OCI-LY1 (cell line): ENCODE data around the gene KIF21A.

ENCODE experiments used
- H2AFZ ChIP-seq: fragments of 200-600 bp; sonication (generic), shearing (Covaris generic); 2 replicates; pipeline ENCODE4 v1.6.0; 2014; ENCODE audit warnings: antibody characterized with exemption, mild to moderate bottlenecking, low read length
- H3F3A ChIP-seq: fragments of 200-600 bp; sonication (generic), shearing (Covaris generic); 2 replicates; pipeline ENCODE4 v1.6.0; 2014; ENCODE audit warnings: mild to moderate bottlenecking, antibody characterized with exemption, low read length, moderate library complexity; ENCODE audit not compliant: insufficient read depth
- H3K27ac ChIP-seq: fragments of 200-600 bp; sonication (generic); 2 replicates; pipeline ENCODE4 v1.5.1; 2014; ENCODE audit warnings: low read length, mixed run types, mild to moderate bottlenecking, low read depth; ENCODE audit not compliant: poor library complexity, severe bottlenecking
- H3K27me3 ChIP-seq: fragments of 200-600 bp; sonication (generic); 2 replicates; pipeline ENCODE4 v1.6.0; 2014; ENCODE audit warnings: antibody characterized with exemption, mild to moderate bottlenecking, low read length, moderate library complexity; ENCODE audit not compliant: insufficient read depth
- H3K36me3 ChIP-seq: fragments of 200-600 bp; sonication (generic); 2 replicates; pipeline ENCODE4 v1.6.1; 2014; ENCODE audit warnings: mild to moderate bottlenecking, antibody characterized with exemption, low read length, moderate library complexity, mixed read lengths; ENCODE audit not compliant: insufficient read depth
- H3K4me1 ChIP-seq: fragments of 200-600 bp; sonication (generic); 2 replicates; pipeline ENCODE4 v1.5.1; 2014; ENCODE audit warnings: mild to moderate bottlenecking, low read length, moderate library complexity; ENCODE audit not compliant: insufficient read depth, severe bottlenecking
- H3K4me2 ChIP-seq: fragments of 200-600 bp; sonication (generic), shearing (Covaris generic); 2 replicates; pipeline ENCODE4 v1.6.1; 2014; ENCODE audit warnings: low read length
- H3K4me3 ChIP-seq: fragments of 200-600 bp; sonication (generic); 2 replicates; pipeline ENCODE4 v1.5.1; 2014; ENCODE audit warnings: low read length, low read depth, mild to moderate bottlenecking, mixed read lengths; ENCODE audit not compliant: poor library complexity, severe bottlenecking
- H3K79me2 ChIP-seq: fragments of 200-600 bp; shearing (Covaris generic); 2 replicates; pipeline ENCODE4 v1.6.1; 2016; ENCODE audit warnings: mixed run types, low read length, mixed read lengths; ENCODE audit not compliant: insufficient read depth
- H3K9ac ChIP-seq: fragments of 200-600 bp; sonication (generic), shearing (Covaris generic); 2 replicates; pipeline ENCODE4 v1.6.1; 2014; ENCODE audit warnings: mild to moderate bottlenecking, low read length, mixed read lengths
- H3K9me2 ChIP-seq: fragments of 200-600 bp; sonication (generic), shearing (Covaris generic); 2 replicates; pipeline ENCODE4 v1.6.1; 2014; ENCODE audit warnings: low read depth, mild to moderate bottlenecking, low read length, mixed read lengths
- H3K9me3 ChIP-seq: fragments of 200-600 bp; shearing (Covaris generic); 2 replicates; pipeline ENCODE4 v1.6.1; 2014; ENCODE audit warnings: low read length, mixed read lengths
- H4K20me1 ChIP-seq: fragments of 200-600 bp; sonication (generic), shearing (Covaris generic); 2 replicates; pipeline ENCODE4 v1.6.0; 2016; ENCODE audit warnings: mild to moderate bottlenecking, low read length; ENCODE audit not compliant: insufficient read depth
- EZH2 ChIP-seq: fragments of 200-600 bp; sonication (generic), shearing (Covaris generic); IDR thresholded peaks from 2 replicates; pipeline ENCODE4 v1.8.0; 2017; ENCODE audit warnings: borderline replicate concordance, mixed run types, mild to moderate bottlenecking, antibody characterized with exemption, low read length, moderate library complexity, mixed read lengths
- TF ChIP-seq, protein P1 (sequence below): fragments of 200-600 bp; sonication (generic), shearing (Covaris generic); IDR thresholded peaks from 2 replicates; pipeline ENCODE4 v1.5.1; 2017; ENCODE audit warnings: mild to moderate bottlenecking, antibody characterized with exemption, low read length, moderate library complexity, mixed read lengths

The KIF21A gene

DNA sequence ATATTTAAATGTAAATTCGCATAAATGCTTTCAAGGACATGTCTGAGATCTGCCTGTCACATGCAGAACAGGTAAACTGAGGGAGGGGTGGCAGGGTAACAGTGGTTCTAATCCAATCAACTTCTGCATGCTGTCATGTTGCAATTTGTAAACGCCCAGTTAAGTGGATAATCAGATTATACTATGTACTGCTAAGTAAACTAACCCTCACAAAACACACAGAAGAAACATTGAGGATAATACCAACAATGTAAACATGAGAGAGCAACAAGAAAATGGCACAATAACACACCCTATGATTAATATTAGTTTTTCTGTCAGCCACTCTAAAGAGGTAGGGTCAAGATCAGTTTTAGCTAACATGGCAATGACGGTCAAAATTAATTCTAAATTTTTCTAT lies 123.7 kb downstream of the KIF21A start:
- H3K27me3 ChIP-seq = no peaks in the 10 kb centered on the region
- no peak overlapping the region for H3K4me2 ChIP-seq
- no peaks in the 10 kb centered on the region for H3K4me1 ChIP-seq
- H3K79me2 ChIP-seq = no peaks in the 10 kb centered on the region
- H4K20me1 ChIP-seq = no peaks in the 10 kb centered on the region
- H2AFZ ChIP-seq = no peak overlapping the region
- no peak overlapping the region for H3K4me3 ChIP-seq
- H3K9me3 ChIP-seq = no peaks in the 10 kb centered on the region
- peaks cover under 1% of the 10 kb centered on the region; the same call in 1 of the 2 replicates for H3K36me3 ChIP-seq
- H3F3A ChIP-seq = no peaks in the 10 kb centered on the region
- H3K9me2 ChIP-seq = no peaks in the 10 kb centered on the region
- H3K9ac ChIP-seq = no peak overlapping the region
- no peak overlapping the region for H3K27ac ChIP-seq
- no peak for TF ChIP-seq EZH2
- TF ChIP-seq, protein P1, sequence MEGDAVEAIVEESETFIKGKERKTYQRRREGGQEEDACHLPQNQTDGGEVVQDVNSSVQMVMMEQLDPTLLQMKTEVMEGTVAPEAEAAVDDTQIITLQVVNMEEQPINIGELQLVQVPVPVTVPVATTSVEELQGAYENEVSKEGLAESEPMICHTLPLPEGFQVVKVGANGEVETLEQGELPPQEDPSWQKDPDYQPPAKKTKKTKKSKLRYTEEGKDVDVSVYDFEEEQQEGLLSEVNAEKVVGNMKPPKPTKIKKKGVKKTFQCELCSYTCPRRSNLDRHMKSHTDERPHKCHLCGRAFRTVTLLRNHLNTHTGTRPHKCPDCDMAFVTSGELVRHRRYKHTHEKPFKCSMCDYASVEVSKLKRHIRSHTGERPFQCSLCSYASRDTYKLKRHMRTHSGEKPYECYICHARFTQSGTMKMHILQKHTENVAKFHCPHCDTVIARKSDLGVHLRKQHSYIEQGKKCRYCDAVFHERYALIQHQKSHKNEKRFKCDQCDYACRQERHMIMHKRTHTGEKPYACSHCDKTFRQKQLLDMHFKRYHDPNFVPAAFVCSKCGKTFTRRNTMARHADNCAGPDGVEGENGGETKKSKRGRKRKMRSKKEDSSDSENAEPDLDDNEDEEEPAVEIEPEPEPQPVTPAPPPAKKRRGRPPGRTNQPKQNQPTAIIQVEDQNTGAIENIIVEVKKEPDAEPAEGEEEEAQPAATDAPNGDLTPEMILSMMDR = no peak

DNA sequence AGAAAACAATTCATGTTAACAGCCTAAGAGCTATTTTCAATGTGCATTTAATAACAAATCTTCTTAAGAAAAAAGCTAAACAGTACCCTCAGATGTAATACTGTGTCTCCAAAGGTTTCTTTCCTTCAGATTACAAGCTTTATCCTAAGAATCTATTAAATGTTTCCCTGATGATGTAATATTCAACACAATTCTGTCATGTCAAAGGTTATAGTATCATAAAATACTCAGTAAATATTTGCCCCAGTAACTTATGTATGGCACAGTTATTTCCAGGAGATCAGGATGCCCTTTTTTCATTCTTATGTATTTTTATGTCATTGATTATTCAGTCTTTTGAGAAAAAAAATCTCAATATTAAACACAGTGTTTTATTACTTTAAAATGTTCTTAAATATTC lies 128.4 kb downstream of the KIF21A start:
- Histone ChIP-seq H3F3A (no peaks in the 10 kb centered on the region), H3K36me3 (peaks cover 5% of the 10 kb centered on the region; the same call in 1 of the 2 replicates), H3K9me3 (no peaks in the 10 kb centered on the region), H3K79me2 (no peaks in the 10 kb centered on the region), H3K4me3 (no peak overlapping the region), H3K4me2 (no peak overlapping the region), H3K4me1 (no peaks in the 10 kb centered on the region), H2AFZ (no peak overlapping the region), H3K27ac (no peak overlapping the region), H3K27me3 (no peaks in the 10 kb centered on the region), H3K9me2 (no peaks in the 10 kb centered on the region), H4K20me1 (no peaks in the 10 kb centered on the region), H3K9ac (no peak overlapping the region)
- TF ChIP-seq EZH2 = no peak
- TF ChIP-seq, protein P1 = no peak

DNA sequence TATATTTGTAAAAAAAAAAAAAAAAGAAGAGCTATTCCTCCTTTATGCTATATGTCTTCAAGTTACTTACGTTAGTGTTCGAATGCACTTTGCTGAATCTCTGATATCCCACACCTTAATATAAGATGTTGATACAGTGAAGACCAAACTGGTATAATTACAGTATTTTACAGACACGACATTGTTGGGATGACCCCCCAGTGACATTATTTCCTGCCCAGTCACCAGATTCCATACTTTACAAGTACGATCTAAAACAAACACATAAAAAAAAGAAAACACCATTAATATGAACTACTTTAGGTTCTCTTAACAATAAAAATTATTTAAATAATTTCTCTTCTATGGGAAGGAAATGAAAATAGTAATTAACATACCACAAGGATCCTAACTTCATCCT lies 133.4 kb downstream of the KIF21A start:
- H3K79me2 ChIP-seq = no peaks in the 10 kb centered on the region
- no peak overlapping the region for H3K4me3 ChIP-seq
- H3K27ac ChIP-seq = no peak overlapping the region
- H4K20me1 ChIP-seq = no peaks in the 10 kb centered on the region
- no peak for TF ChIP-seq EZH2
- TF ChIP-seq, protein P1 = no peak
- no peaks in the 10 kb centered on the region for H3K27me3 ChIP-seq
- H3K4me1 ChIP-seq = no peaks in the 10 kb centered on the region
- H3K9me3 ChIP-seq = no peaks in the 10 kb centered on the region
- no peaks in the 10 kb centered on the region; the same call in 1 of the 2 replicates for H3F3A ChIP-seq
- no peak overlapping the region for H3K4me2 ChIP-seq
- H3K9ac ChIP-seq = no peak overlapping the region
- no peaks in the 10 kb centered on the region for H3K9me2 ChIP-seq
- no peak overlapping the region for H2AFZ ChIP-seq
- H3K36me3 ChIP-seq = peaks cover 9% of the 10 kb centered on the region
